RCC 7860 (cell line): ENCODE data around the gene HLA-B.
A peak's percentile ranks its signal among the peaks of the same experiment; 100 is the strongest.
"Not testable (repeated sequence)": the region's sequence is repeated elsewhere in the genome, so short reads cannot be mapped to it uniquely, and the experiment has no call there.

Experiments
- DNase-seq: peaks from one replicate; pipeline ENCODE4 v3.0.0-alpha.2; 2015; ENCODE audit warnings: low spot score
- FAIRE-seq: peaks from 2 replicates; lab custom pipeline; 2012; peaks lifted over from hg19 to GRCh38; lab: Jason Lieb, UNC

The HLA-B gene

GRCh38 chr6:31385041-31385440 is 28.1 kb upstream of the HLA-B start:
- FAIRE-seq (no peak), DNase-seq (no peak)

DNA sequence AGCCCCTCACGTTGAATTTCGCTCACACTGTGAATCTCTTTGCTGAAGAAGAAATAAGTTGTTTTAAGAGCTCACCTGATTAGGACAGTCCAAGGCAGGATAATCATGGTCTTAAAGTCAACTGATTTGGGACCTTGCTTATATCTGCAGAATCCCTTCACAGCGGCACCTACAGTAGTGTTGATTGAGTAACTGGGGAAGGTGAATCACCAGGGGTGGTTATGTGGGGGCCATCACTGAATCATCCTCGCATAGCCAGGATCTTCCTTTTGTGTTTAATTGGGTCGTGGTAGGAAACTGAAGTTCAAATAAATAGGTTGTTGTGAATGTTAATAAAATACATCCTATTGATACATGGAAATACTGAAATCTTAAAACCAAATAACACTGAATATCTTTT is 26.2 kb upstream of the HLA-B start:
- DNase-seq, result no peak
- no peak for FAIRE-seq

GRCh38 chr6:31381666-31382065 is 24.7 kb upstream of the HLA-B start:
- FAIRE-seq (no peak), DNase-seq (no peak)

- FAIRE-seq (no peak), DNase-seq (no peak)
Measured at GRCh38 chr6:31379850-31380249, 22.9 kb upstream of the HLA-B start.

DNA sequence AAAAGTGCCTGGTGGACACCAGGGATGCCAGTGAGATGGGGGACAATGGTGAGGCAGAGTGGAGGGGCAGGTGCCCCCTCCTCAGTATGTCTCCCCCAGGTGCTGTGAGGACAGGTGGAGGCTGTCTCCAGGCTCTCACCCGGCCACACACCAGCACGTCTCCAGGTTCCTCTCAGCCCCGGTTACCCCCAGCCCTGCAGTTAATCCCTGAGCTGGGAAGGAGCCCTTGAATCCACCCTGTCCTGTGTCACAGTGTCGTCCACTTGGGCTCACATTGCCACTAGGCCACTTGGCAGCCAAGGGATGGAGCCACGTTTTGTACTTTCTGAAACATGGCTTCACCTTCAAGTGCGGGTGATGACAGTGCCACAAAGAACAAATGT is 21.7 kb upstream of the HLA-B start:
- FAIRE-seq, result no peak
- no peak for DNase-seq

GRCh38 chr6:31378062-31378720 is 21.2 kb upstream of the HLA-B start:
- DNase-seq (no peak), FAIRE-seq (no peak)

DNA sequence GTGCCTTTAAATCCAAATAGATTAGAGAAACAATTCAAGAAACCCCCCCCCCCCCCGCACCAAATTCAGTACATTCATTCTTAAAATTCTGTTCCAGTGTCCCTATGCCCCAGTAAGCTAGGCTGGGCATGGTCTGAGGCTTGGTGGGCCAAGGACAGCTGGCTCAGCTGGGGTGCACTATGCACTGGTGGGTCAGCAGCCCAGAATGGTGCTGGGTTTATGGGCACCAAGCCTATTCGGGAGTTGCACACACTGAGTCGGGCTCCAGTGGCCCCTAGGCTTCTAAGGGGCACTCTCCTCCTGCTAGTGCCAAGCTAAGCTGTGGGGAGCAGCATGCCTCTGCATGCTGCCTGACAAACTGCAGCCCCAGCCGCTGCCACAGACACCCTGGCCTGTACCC is 20.1 kb upstream of the HLA-B start:
- FAIRE-seq (no peak), DNase-seq (no peak)

GRCh38 chr6:31375699-31376098 is 18.7 kb upstream of the HLA-B start:
- DNase-seq (no peak), FAIRE-seq (no peak)

GRCh38 chr6:31374118-31374517 is 17.1 kb upstream of the HLA-B start:
- not testable (repeated sequence) for DNase-seq, FAIRE-seq

DNA sequence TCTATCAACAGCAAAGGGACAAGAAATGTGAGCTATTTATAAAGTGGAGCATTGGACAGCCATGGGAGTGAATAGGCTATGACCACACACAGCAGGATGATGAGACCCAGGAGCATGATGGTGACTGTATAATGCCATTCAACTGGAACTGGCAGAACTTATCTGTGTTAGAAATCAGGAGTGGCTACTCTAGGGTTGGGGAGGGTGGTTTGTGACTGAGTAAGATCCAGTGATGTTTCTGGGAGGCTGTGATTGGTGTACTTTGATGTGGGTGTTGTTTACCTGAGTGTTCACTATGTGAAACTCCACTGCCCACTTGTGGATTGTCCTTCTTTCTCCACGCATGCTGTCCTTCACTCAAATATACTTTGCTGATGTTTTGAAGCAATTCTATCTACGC is 11.5 kb upstream of the HLA-B start:
- DNase-seq (peak; percentile 18), FAIRE-seq (no peak)

- DNase-seq (peak; percentile 67), FAIRE-seq (peak; percentile 24)
Measured at GRCh38 chr6:31366693-31367470, 9.9 kb upstream of the HLA-B start.

DNA sequence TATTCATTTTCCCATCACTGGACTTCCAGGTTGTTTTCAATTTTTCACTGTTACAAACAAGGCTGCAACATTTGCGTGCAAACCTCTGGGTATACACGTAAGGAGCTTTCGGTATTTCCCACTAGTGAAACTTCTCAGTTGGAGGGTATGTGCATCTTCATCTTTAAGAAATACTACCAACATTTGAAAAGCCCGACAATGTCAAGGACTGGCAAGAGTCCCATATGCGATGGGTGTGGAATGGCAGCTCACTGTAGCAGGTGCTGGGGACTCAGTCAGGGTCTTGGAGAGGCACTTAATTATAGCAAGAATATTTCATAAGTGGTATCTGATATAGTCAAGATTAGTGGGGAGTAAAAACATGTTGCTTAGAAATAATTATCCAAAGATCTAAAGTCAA is 8.9 kb upstream of the HLA-B start:
- no peak for DNase-seq
- no peak for FAIRE-seq

DNA sequence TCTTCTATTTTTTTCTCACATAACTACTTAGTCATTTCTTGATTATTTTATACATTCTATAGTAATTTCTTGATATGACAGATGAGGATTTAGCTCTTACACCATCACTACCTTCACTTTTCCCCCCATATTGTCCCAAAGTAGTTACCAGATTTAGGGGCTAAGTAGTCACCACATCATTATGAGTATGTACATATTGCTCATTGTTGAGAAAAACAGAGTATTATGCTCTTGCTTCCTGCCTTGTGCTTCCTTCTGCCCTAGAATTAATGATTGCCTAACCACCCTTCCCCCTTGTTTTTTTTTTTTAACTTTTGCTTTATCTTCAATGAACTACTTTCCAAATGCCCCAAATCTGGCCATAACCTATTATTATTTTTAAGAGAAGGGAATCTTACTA is 6.8 kb upstream of the HLA-B start:
- DNase-seq (no peak), FAIRE-seq (no peak)

DNA sequence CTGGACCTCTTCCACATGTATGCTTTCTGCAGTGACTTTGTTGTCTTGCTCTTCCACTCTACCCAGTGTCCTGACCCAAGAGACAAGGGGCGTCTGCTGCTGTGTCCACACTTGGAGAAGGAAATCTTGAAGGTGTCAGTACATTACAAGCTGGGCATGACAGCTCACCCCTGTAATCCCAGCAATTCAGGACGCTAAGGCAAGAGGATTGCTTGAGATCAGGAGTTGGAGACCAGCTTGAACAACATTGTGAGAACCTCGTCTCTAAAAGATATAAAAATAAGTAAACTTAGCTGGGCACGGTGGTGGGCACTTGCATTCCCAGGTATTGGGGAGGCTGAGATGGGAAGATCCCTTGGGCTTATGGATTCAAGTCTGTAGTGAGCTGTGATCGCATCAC is 5.8 kb upstream of the HLA-B start:
- FAIRE-seq, result no peak
- no peak for DNase-seq

DNA sequence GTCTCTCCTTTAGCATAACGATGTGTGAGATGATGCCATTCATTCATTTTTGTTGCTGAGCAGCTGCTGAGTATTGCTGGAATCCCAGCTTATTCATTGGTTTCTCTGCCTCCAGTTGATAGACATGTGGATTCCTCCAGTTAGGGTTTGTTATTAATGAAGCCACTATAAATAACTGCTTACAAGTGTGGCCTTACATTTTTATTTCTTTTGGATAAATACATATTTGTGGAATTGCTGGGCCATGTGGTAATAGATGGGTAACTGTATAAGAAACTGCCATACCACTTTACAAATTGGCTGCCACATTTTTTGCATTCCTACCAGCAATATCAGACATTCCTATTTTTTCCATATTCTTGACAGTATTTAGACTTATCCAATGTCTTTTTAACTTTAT is 2.6 kb upstream of the HLA-B start:
- no peak for FAIRE-seq

DNA sequence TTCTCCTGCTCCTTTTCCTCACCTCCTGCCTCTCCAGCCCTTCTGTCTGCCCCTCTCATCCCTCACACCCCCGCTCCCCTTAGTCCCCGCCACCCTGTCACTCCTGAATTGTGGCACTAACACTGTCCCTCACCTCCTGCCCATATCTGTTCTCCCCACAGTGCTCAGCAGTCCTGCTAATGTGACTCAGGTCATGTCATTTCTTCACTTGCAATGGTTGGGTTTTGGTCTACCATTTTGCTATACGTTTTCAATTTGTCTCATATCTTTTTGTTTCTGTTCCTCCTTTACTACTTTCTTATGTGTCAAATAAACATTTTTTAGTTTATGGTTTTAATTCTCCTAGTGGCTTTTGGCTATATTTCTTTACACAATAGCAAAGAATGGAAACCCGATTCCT is 1.3 kb upstream of the HLA-B start:
- FAIRE-seq, result no peak
- DNase-seq, result no peak

More for the DNA sequence above, 2.6 kb upstream of the HLA-B start:
- no peak for DNase-seq

- DNase-seq, result no peak
- no peak for FAIRE-seq
Measured at GRCh38 chr6:31357886-31358285, 907 bp upstream of the HLA-B start.

GRCh38 chr6:31356216-31356945 is 598 bp downstream of the HLA-B start:
- no peak for DNase-seq
- FAIRE-seq, result no peak

DNA sequence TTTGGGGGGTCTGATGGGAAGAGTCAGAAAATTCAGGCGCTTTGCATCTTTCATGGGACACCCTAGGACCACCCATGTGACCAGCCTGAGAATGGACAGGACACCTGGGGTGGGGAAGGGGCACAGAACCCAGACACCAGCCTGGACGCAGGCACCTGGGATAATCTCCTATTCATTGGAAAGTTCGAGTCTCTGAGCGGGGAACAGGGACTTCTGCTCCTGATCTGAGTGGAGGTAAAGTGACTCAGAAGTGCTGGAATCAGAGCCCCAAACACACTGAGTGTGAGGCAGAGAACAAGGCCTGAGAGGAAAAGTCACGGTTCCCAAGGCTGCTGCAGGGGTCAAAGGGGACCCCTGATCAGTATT is 1.4 kb downstream of the HLA-B start:
- DNase-seq (no peak), FAIRE-seq (no peak)

- FAIRE-seq, result no peak
Measured at GRCh38 chr6:31354864-31355582, 2.0 kb downstream of the HLA-B start.

GRCh38 chr6:31354158-31354863 is 2.7 kb downstream of the HLA-B start:
- FAIRE-seq (no peak), DNase-seq (no peak)

More at GRCh38 chr6:31354864-31355582, 2.0 kb downstream of the HLA-B start:
- DNase-seq, result no peak
